ENCODE results near the gene PRM1. TPM values are rescaled to one million over a fixed set of nuclear protein-coding genes. Genes with fewer than 3 reads are reported as not detected.

Gene PRM1
- total and polyA plus RNA-seq, 2 of the 13 experiments (the other 11 are each of a cell fraction or from before 2014, with no cell fraction given), result not detected

DNA sequence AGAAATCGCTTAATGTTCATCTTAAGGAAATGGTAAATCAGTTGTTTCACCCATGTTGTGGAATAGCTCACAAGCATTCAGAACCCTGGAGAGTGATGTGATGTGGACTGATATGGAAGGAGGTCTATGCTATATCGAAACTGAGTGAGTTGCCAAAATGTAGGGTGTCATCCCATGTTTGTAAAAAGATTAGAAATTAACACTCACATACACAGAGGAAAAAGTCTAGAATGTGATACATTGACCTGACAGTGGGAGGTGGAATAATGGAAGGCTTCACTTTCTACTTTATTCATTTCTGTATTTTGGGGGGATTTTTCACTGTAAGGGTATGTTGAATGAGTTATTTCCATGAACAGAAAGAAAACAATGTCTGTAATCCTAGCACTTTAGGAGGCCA lies 4.7 kb upstream of the PRM1 start:
- Histone ChIP-seq H3K36me3 (replicated peaks in 1 of 2; ENCODE audit: control insufficient read depth in 1 of 2, insufficient read depth in 2 of 2, low read length in 2 of 2) (no peaks in the 10 kb centered on the region), H3K9ac (ENCODE audit: insufficient read depth, low read depth, low read length) (no peak overlapping the region), H3K9me3 (ENCODE audit: low read length) (no peaks in the 10 kb centered on the region), H3K27me3 (ENCODE audit: control insufficient read depth in 1 of 2, insufficient read depth in 2 of 2, low read length in 2 of 2) (no peaks in the 10 kb centered on the region), H4K20me1 (ENCODE audit: insufficient read depth, low read length) (no peaks in the 10 kb centered on the region), H3K27ac (ENCODE audit: extremely low read length, insufficient read depth, low read length) (no peak overlapping the region), H3K79me2 (ENCODE audit: insufficient read depth, low read length) (no peaks in the 10 kb centered on the region), H3K4me1 (ENCODE audit: insufficient read depth, low read length) (peaks cover 90% of the 10 kb centered on the region), H3K4me3 (replicated peaks in 1 of 3; ENCODE audit: insufficient read depth in 1 of 3, low read depth in 2 of 3, low read length in 3 of 3) (no peak overlapping the region), H3K4me2 (ENCODE audit: low read depth, low read length) (no peak overlapping the region), H2AFZ (ENCODE audit: low read length) (no peak overlapping the region)
- DNase-seq (ENCODE audit: low spot score), result no peak
- no peak for TF ChIP-seq ZNF644 (CRISPR knock-in tag; IDR thresholded peaks at IDR 0.05; ENCODE audit: low read depth)
- TF ChIP-seq ZNF772 (CRISPR knock-in tag; IDR thresholded peaks at IDR 0.05), result no peak
- TF ChIP-seq, protein P1, sequence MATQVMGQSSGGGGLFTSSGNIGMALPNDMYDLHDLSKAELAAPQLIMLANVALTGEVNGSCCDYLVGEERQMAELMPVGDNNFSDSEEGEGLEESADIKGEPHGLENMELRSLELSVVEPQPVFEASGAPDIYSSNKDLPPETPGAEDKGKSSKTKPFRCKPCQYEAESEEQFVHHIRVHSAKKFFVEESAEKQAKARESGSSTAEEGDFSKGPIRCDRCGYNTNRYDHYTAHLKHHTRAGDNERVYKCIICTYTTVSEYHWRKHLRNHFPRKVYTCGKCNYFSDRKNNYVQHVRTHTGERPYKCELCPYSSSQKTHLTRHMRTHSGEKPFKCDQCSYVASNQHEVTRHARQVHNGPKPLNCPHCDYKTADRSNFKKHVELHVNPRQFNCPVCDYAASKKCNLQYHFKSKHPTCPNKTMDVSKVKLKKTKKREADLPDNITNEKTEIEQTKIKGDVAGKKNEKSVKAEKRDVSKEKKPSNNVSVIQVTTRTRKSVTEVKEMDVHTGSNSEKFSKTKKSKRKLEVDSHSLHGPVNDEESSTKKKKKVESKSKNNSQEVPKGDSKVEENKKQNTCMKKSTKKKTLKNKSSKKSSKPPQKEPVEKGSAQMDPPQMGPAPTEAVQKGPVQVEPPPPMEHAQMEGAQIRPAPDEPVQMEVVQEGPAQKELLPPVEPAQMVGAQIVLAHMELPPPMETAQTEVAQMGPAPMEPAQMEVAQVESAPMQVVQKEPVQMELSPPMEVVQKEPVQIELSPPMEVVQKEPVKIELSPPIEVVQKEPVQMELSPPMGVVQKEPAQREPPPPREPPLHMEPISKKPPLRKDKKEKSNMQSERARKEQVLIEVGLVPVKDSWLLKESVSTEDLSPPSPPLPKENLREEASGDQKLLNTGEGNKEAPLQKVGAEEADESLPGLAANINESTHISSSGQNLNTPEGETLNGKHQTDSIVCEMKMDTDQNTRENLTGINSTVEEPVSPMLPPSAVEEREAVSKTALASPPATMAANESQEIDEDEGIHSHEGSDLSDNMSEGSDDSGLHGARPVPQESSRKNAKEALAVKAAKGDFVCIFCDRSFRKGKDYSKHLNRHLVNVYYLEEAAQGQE (IDR thresholded peaks at IDR 0.05; ENCODE audit: borderline replicate concordance in 1 of 2, low read depth in 1 of 2, low read length in 2 of 2), result peak in 1 of 2 experiments; percentile 62; a peak in 2 of 4 replicates
- no peak for TF ChIP-seq ZNF614 (CRISPR knock-in tag; IDR thresholded peaks at IDR 0.05; ENCODE audit: borderline replicate concordance)
- TF ChIP-seq CHCHD3 (CRISPR knock-in tag; IDR thresholded peaks at IDR 0.05), result no peak
- TF ChIP-seq JUN (CRISPR knock-in tag; IDR thresholded peaks at IDR 0.05), result no peak
- TF ChIP-seq, protein P2, sequence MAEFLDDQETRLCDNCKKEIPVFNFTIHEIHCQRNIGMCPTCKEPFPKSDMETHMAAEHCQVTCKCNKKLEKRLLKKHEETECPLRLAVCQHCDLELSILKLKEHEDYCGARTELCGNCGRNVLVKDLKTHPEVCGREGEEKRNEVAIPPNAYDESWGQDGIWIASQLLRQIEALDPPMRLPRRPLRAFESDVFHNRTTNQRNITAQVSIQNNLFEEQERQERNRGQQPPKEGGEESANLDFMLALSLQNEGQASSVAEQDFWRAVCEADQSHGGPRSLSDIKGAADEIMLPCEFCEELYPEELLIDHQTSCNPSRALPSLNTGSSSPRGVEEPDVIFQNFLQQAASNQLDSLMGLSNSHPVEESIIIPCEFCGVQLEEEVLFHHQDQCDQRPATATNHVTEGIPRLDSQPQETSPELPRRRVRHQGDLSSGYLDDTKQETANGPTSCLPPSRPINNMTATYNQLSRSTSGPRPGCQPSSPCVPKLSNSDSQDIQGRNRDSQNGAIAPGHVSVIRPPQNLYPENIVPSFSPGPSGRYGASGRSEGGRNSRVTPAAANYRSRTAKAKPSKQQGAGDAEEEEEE (CRISPR knock-in tag; IDR thresholded peaks at IDR 0.05; ENCODE audit: borderline replicate concordance), result no peak
- no TSS peak for BruUV-seq (replicated peaks)
- ChIA-PET CTCF (ENCODE audit: low intra/inter-chr PET ratio, low total read pairs) (no interaction called here), POLR2A (interaction anchor here (1.1 to 3.8 kb wide), 2 partner anchors 13 to 30 kb away, joined by 3 to 30 read pairs; partner anchors contain the start of gene SOCS1)
- 84% methylated on average over 2 of the region's 2 CpGs for WGBS (ENCODE audit: low lambda C conversion rate)
- FAIRE-seq, result no peak
- ATAC-seq, result no peak
- intact Hi-C loops (cut with micrococcal nuclease; ENCODE audit: unreplicated experiment), result no loop called here
- in situ Hi-C loops (cut with HindIII; ENCODE audit: extremely low pct_ligation_motif_present, low pct_unique_long_range_greater_than_20kb), result no loop called here
